GM21381 (cell line): ENCODE results near the gene MAP2.

Experiments used
- ATAC-seq: cut with Tn5 transposase; IDR thresholded peaks from one replicate; pipeline ENCODE4 v1.9.1; 2021; ENCODE audit warnings: mild to moderate bottlenecking, moderate library complexity; ENCODE audit not compliant: unreplicated experiment

The MAP2 gene

DNA sequence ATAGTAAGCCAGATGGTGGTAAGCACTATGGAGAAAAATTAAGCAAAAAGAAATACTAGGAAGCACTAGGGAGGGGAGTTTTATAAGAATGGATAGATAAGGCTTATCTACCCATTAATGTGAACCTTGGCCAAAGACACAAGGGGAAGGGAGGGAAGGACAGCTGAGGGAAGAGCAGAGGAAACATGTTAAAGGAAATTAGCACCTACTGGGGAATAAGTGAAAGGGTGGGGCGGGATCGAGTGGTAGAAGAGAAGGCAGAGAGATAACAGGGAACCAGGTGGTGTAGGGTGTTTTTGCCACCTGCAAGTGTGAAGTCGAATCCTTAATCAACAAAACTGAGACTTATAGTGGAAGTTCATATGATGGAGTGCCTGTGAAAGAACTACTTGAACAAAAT, 349.5 kb downstream of the MAP2 start:
- no peak for ATAC-seq
